Astrocyte (in vitro differentiated cells and primary cell): ENCODE results near the gene ABL2. TPM values are rescaled to one million over a fixed set of nuclear protein-coding genes. Genes with fewer than 3 reads are reported as not detected.

Source experiments
- DNase-seq: peaks from one replicate; pipeline ENCODE4 v3.0.0-alpha.2; 2010; ENCODE audit warnings: low read depth
- FAIRE-seq: peaks from 2 replicates; lab custom pipeline; 2011; peaks lifted over from hg19 to GRCh38; lab: Jason Lieb, UNC
- H2AFZ ChIP-seq: 2 replicates; pipeline ENCODE4 v1.6.0; 2012; ENCODE audit warnings: low read depth, low read length, inconsistent platforms
- H3K27ac ChIP-seq: 2 replicates; pipeline ENCODE4 v1.5.1; 2011; ENCODE audit warnings: low read depth, low read length, inconsistent platforms
- H3K27me3 ChIP-seq: 2 replicates; pipeline ENCODE4 v1.6.0; 2011; ENCODE audit warnings: low read length, inconsistent platforms; ENCODE audit not compliant: insufficient read depth
- H3K36me3 ChIP-seq: 2 replicates; pipeline ENCODE4 v1.5.1; 2011; ENCODE audit warnings: low read length, inconsistent platforms; ENCODE audit not compliant: insufficient read depth
- H3K4me1 ChIP-seq: 2 replicates; pipeline ENCODE4 v1.5.1; 2011; ENCODE audit warnings: low read length, inconsistent platforms; ENCODE audit not compliant: insufficient read depth
- H3K4me2 ChIP-seq: 2 replicates; pipeline ENCODE4 v1.6.0; 2012; ENCODE audit warnings: low read length, inconsistent platforms
- H3K4me3 ChIP-seq: 2 replicates; pipeline ENCODE4 v1.5.1; 2011; ENCODE audit warnings: low read depth, mild to moderate bottlenecking, low read length, inconsistent platforms; ENCODE audit not compliant: insufficient read depth
- H3K79me2 ChIP-seq: 2 replicates; pipeline ENCODE4 v1.6.0; 2012; ENCODE audit warnings: mild to moderate bottlenecking, low read length, inconsistent platforms; ENCODE audit not compliant: insufficient read depth
- H3K9ac ChIP-seq: 2 replicates; pipeline ENCODE4 v1.6.0; 2012; ENCODE audit warnings: mild to moderate bottlenecking, low read length, inconsistent platforms
- H3K9me3 ChIP-seq: 2 replicates; pipeline ENCODE4 v1.5.1; 2012; ENCODE audit warnings: low read depth, mild to moderate bottlenecking, low read length, inconsistent platforms; ENCODE audit not compliant: insufficient read depth
- H4K20me1 ChIP-seq: 2 replicates; pipeline ENCODE4 v1.6.0; 2012; ENCODE audit warnings: low read length, inconsistent platforms; ENCODE audit not compliant: insufficient read depth
- H3K27ac Mint-ChIP-seq: one replicate; pipeline ENCODE4 v1.8.0; 2021; ENCODE audit warnings: mild to moderate bottlenecking, mixed read lengths; ENCODE audit not compliant: unreplicated experiment
- H3K27me3 Mint-ChIP-seq: one replicate; pipeline ENCODE4 v1.8.0; 2021; ENCODE audit warnings: low read depth, mixed read lengths; ENCODE audit not compliant: unreplicated experiment
- H3K36me3 Mint-ChIP-seq: one replicate; pipeline ENCODE4 v1.8.0; 2021; ENCODE audit warnings: low read depth, mixed read lengths; ENCODE audit not compliant: unreplicated experiment
- H3K4me1 Mint-ChIP-seq: one replicate; pipeline ENCODE4 v1.8.0; 2021; ENCODE audit warnings: low read depth, mixed read lengths; ENCODE audit not compliant: unreplicated experiment
- H3K4me3 Mint-ChIP-seq: one replicate; pipeline ENCODE4 v1.8.0; 2021; ENCODE audit warnings: mild to moderate bottlenecking, moderate library complexity, mixed read lengths; ENCODE audit not compliant: unreplicated experiment
- H3K9me3 Mint-ChIP-seq: one replicate; pipeline ENCODE4 v1.8.0; 2021; ENCODE audit warnings: mild to moderate bottlenecking, mixed read lengths; ENCODE audit not compliant: unreplicated experiment
- CTCF ChIP-seq: IDR thresholded peaks from 2 replicates; pipeline ENCODE4 v1.5.1; 2011; ENCODE audit warnings: low read depth, mild to moderate bottlenecking, inconsistent platforms, low read length, moderate library complexity; ENCODE audit not compliant: insufficient read depth
- EZH2 ChIP-seq: IDR thresholded peaks from 2 replicates; pipeline ENCODE4 v1.6.1; 2012; ENCODE audit warnings: mild to moderate bottlenecking, low read length, inconsistent platforms; ENCODE audit not compliant: insufficient read depth
- total RNA-seq: library from RNA; stranded (reverse); gene quantifications from 2 replicates; pipeline ENCODE4 v1.2.1, GENCODE V29; 2021

Gene ABL2
- total RNA-seq, 1 donor from 2014 or later: 110 TPM

- H3K27ac ChIP-seq: no peak overlapping the region
These were observed 73.9 kb downstream of the ABL2 start for GRCh38 chr1:179155615-179156014.

GRCh38 chr1:179154437-179154836, 75.0 kb downstream of the ABL2 start:
- no peak overlapping the region for H3K4me2 ChIP-seq
- H3K4me3 Mint-ChIP-seq: no peak overlapping the region
- peaks cover 2% of the 10 kb centered on the region for H3K9me3 Mint-ChIP-seq
- peaks cover 23% of the 10 kb centered on the region for H3K4me1 Mint-ChIP-seq
- H3K27me3 Mint-ChIP-seq: no peaks in the 10 kb centered on the region
- no peak overlapping the region for H3K27ac Mint-ChIP-seq
- no peak overlapping the region for H3K27ac ChIP-seq
- H3K9ac ChIP-seq: no peak overlapping the region
- DNase-seq (no peak), FAIRE-seq (no peak)
- no peaks in the 10 kb centered on the region for H3K27me3 ChIP-seq
- H4K20me1 ChIP-seq: peaks cover 8% of the 10 kb centered on the region
- H3K36me3 Mint-ChIP-seq: peaks cover 7% of the 10 kb centered on the region
- H3K4me3 ChIP-seq: no peak overlapping the region
- peaks cover 4% of the 10 kb centered on the region for H3K4me1 ChIP-seq
- no peak for TF ChIP-seq CTCF
- no peak for TF ChIP-seq EZH2
- H3K36me3 ChIP-seq: no peaks in the 10 kb centered on the region
- H3K9me3 ChIP-seq: no peaks in the 10 kb centered on the region
- peaks cover 71% of the 10 kb centered on the region for H3K79me2 ChIP-seq
- H2AFZ ChIP-seq: no peak overlapping the region

More at GRCh38 chr1:179155615-179156014, 73.9 kb downstream of the ABL2 start:
- Histone ChIP-seq H3K9me3 (no peaks in the 10 kb centered on the region), H3K9ac (no peak overlapping the region), H3K4me3 (no peak overlapping the region), H2AFZ (no peak overlapping the region), H3K79me2 (peaks cover 70% of the 10 kb centered on the region), H3K27me3 (no peaks in the 10 kb centered on the region), H3K4me2 (no peak overlapping the region), H4K20me1 (peaks cover 8% of the 10 kb centered on the region), H3K4me1 (peaks cover 4% of the 10 kb centered on the region), H3K36me3 (no peaks in the 10 kb centered on the region)
- Mint-ChIP-seq H3K4me3 (no peak overlapping the region), H3K27me3 (no peaks in the 10 kb centered on the region), H3K27ac (no peak overlapping the region), H3K9me3 (no peaks in the 10 kb centered on the region), H3K36me3 (peaks cover 3% of the 10 kb centered on the region), H3K4me1 (peaks cover 22% of the 10 kb centered on the region)
- TF ChIP-seq EZH2: no peak
- TF ChIP-seq CTCF: no peak
- DNase-seq (no peak), FAIRE-seq (no peak)

GRCh38 chr1:179153217-179153616, 76.3 kb downstream of the ABL2 start:
- Histone ChIP-seq H3K4me2 (peak overlapping the region; percentile 15), H3K36me3 (no peaks in the 10 kb centered on the region), H3K27me3 (no peaks in the 10 kb centered on the region), H3K4me3 (no peak overlapping the region), H3K9ac (no peak overlapping the region), H3K9me3 (no peaks in the 10 kb centered on the region), H3K79me2 (peaks cover 68% of the 10 kb centered on the region), H2AFZ (no peak overlapping the region), H3K4me1 (peaks cover 4% of the 10 kb centered on the region), H3K27ac (peak overlapping the region; percentile 28), H4K20me1 (peaks cover 8% of the 10 kb centered on the region)
- TF ChIP-seq EZH2 (no peak), CTCF (no peak)
- H3K9me3 Mint-ChIP-seq: peaks cover 6% of the 10 kb centered on the region
- H3K4me3 Mint-ChIP-seq: no peak overlapping the region
- no peak for FAIRE-seq
- peaks cover 23% of the 10 kb centered on the region for H3K4me1 Mint-ChIP-seq
- DNase-seq: peak; percentile 78
- H3K36me3 Mint-ChIP-seq: peaks cover 11% of the 10 kb centered on the region
- H3K27ac Mint-ChIP-seq: no peak overlapping the region
- no peaks in the 10 kb centered on the region for H3K27me3 Mint-ChIP-seq
